Nephron progenitor cell (in vitro differentiated cells): ENCODE results near the gene HEPACAM.

Experiments
- DNase-seq: peaks from one replicate; pipeline ENCODE4 v3.0.0; 2021
- H3K27ac Mint-ChIP-seq: 2 replicates; pipeline ENCODE4 v1.8.0; 2021; ENCODE audit warnings: mild to moderate bottlenecking, moderate library complexity, mixed read lengths
- H3K27me3 Mint-ChIP-seq: 2 replicates; pipeline ENCODE4 v1.8.0; 2021; ENCODE audit warnings: mild to moderate bottlenecking, low read depth, mixed read lengths; ENCODE audit not compliant: poor library complexity
- H3K36me3 Mint-ChIP-seq: 2 replicates; pipeline ENCODE4 v1.8.0; 2021; ENCODE audit warnings: low read depth, mixed read lengths
- H3K4me1 Mint-ChIP-seq: 2 replicates; pipeline ENCODE4 v1.8.0; 2021; ENCODE audit warnings: mixed read lengths
- H3K4me3 Mint-ChIP-seq: 2 replicates; pipeline ENCODE4 v1.8.0; 2021; ENCODE audit warnings: mild to moderate bottlenecking, moderate library complexity, mixed read lengths
- H3K9me3 Mint-ChIP-seq: 2 replicates; pipeline ENCODE4 v1.8.0; 2021; ENCODE audit warnings: mild to moderate bottlenecking, moderate library complexity, mixed read lengths
- CTCF ChIP-seq: fragments of 200-600 bp; sonication (generic); IDR thresholded peaks from 2 replicates; pipeline ENCODE4 v1.5.0; 2021; ENCODE audit warnings: antibody characterized with exemption

HEPACAM gene

DNA sequence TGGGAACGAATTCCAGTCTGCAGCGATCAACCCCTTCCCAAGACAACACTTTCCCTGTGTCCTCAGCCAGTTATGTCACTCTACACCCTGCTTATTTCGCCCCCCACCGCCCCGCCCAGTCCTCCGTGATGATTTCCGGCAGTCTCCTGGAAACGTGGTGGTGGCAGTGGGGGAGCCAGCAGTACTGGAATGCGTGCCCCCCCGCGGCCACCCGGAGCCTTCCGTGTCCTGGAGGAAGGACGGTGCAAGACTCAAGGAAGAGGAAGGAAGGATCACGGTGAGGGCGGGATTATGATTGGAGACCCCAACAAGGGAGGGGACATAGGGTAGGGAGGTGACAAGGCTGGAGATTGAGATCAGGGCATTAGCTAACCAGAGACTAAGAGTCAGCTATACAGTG, 66.5 kb downstream of the HEPACAM start:
- H3K27ac Mint-ChIP-seq, result no peak overlapping the region
- H3K36me3 Mint-ChIP-seq, result no peaks in the 10 kb centered on the region
- H3K4me1 Mint-ChIP-seq, result peaks cover 21% of the 10 kb centered on the region
- peaks cover 100% of the 10 kb centered on the region for H3K27me3 Mint-ChIP-seq
- no peak overlapping the region for H3K4me3 Mint-ChIP-seq
- H3K9me3 Mint-ChIP-seq, result no peaks in the 10 kb centered on the region
- no peak for TF ChIP-seq CTCF
- no peak for DNase-seq
